SH-SY5Y (cell line): ENCODE results near the gene EPB41.

Experiments used
- GATA2 ChIP-seq: IDR thresholded peaks from 2 replicates; pipeline ENCODE4 v1.6.1; 2011; ENCODE audit warnings: mild to moderate bottlenecking, low read depth, low read length
- GATA3 ChIP-seq: IDR thresholded peaks from 2 replicates; pipeline ENCODE4 v1.6.1; 2011; ENCODE audit warnings: low read depth, mild to moderate bottlenecking, low read length, moderate library complexity

- TF ChIP-seq GATA2 (no peak), GATA3 (no peak)
Observed at GRCh38 chr1:29128739-29129138, 214.4 kb downstream of the EPB41 start.
